H7 (cell line): ENCODE data around the gene LMX1A. TPM values are rescaled to one million over a fixed set of nuclear protein-coding genes. Genes with fewer than 3 reads are reported as not detected.
A peak's percentile ranks its signal among the peaks of the same experiment; 100 is the strongest.

Experiments
- DNase-seq: peaks from one replicate; pipeline ENCODE4 v3.0.0; 2012
- H3K27me3 ChIP-seq: 2 replicates; pipeline ENCODE4 v1.6.0; 2011; ENCODE audit warnings: mild to moderate bottlenecking, low read length; ENCODE audit not compliant: control insufficient read depth, insufficient read depth
- H3K36me3 ChIP-seq: replicated peaks from 2 replicates; pipeline ENCODE4 v1.5.1; 2011; ENCODE audit warnings: low read length; ENCODE audit not compliant: control insufficient read depth, insufficient read depth
- H3K4me3 ChIP-seq: 2 replicates; pipeline ENCODE4 v1.5.1; 2011; ENCODE audit warnings: low read depth, mild to moderate bottlenecking, control low read depth, low read length, moderate library complexity; ENCODE audit not compliant: insufficient read depth
- total RNA-seq: library from RNA; depleted of rRNA; stranded (reverse); fragments of >200 nt; shearing (Covaris generic); gene quantifications from 2 replicates; pipeline ENCODE4 v1.2.3, GENCODE V29; 2014

LMX1A gene
- total RNA-seq, 1 experiment from 2014 or later: 1.5 TPM

- Histone ChIP-seq H3K27me3 (peaks cover 20% of the 10 kb centered on the region), H3K4me3 (peak overlapping the region; percentile 68), H3K36me3 (no peaks in the 10 kb centered on the region)
- DNase-seq: no peak
These were observed 20.3 kb upstream of the LMX1A start for GRCh38 chr1:165376811-165377311.

GRCh38 chr1:165376041-165376810 lies 19.7 kb upstream of the LMX1A start:
- H3K27me3 ChIP-seq: peaks cover 20% of the 10 kb centered on the region
- H3K4me3 ChIP-seq: peak overlapping the region; percentile 68
- no peaks in the 10 kb centered on the region for H3K36me3 ChIP-seq
- DNase-seq: peak; percentile 90

- peaks cover 20% of the 10 kb centered on the region for H3K27me3 ChIP-seq
- no peak for DNase-seq
- H3K36me3 ChIP-seq: no peaks in the 10 kb centered on the region
- peak overlapping the region; percentile 68 for H3K4me3 ChIP-seq
These were observed 19.1 kb upstream of the LMX1A start for GRCh38 chr1:165375623-165376022.

GRCh38 chr1:165371588-165372225 lies 15.2 kb upstream of the LMX1A start:
- DNase-seq: no peak
- H3K27me3 ChIP-seq: peaks cover 16% of the 10 kb centered on the region
- H3K4me3 ChIP-seq: no peak overlapping the region
- H3K36me3 ChIP-seq: no peaks in the 10 kb centered on the region

DNA sequence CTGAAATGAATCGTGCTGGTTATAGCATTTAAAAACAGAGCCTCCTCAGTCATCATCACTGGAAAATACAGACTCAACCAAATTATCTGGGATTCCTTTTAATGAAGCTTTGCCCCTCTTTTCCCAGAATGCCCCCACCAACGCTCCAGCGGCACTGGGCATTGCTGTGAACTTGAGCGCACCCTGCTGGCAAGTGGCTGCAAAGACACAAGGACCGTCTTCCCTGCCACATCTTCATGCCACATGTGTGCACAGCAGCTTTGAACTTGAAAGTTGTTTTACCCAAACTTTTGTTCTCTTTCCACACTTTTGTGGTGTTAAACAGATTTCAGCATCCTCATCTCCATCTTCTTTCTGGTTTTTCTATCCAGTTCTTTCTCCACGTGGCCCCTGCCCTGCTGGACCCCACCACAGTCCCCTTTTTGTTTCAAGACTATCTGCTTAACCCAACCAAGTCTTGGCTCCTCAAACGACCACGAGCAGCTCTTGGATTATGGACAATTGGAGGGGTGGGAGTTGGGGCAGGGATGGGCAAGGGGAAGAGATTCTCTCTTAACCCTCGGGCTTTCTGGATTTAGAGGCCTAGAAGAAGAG lies 12.8 kb upstream of the LMX1A start:
- peak; percentile 73 for DNase-seq
- Histone ChIP-seq H3K36me3 (no peaks in the 10 kb centered on the region), H3K27me3 (peaks cover 4% of the 10 kb centered on the region; the same call in 1 of the 2 replicates), H3K4me3 (no peak overlapping the region)

- H3K36me3 ChIP-seq: no peaks in the 10 kb centered on the region
- no peak overlapping the region for H3K4me3 ChIP-seq
- peaks cover 1% of the 10 kb centered on the region; the same call in 1 of the 2 replicates for H3K27me3 ChIP-seq
- DNase-seq: peak; percentile 90
These were observed 11.0 kb upstream of the LMX1A start for GRCh38 chr1:165367375-165367993.

DNA sequence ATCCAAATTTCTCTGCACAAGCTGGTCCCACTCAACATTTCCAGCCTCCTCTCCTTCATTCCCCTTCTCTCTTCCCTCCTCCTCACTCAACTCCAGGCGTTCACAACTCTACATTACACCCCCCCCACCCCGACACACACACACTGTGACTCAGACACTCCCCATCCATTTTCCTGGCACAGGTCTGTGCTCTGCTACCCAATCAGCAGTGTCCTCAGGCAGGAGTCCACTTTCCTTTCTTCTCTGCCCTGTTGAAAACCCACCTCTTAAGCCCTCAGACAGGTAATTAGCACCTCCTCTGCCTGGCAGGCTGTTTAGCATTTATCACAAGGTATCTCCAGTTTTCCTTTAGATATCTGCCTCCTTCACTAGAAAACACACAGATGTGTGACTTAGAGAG lies 8.8 kb upstream of the LMX1A start:
- Histone ChIP-seq H3K36me3 (no peaks in the 10 kb centered on the region), H3K27me3 (peaks cover 12% of the 10 kb centered on the region), H3K4me3 (no peak overlapping the region)
- no peak for DNase-seq

DNA sequence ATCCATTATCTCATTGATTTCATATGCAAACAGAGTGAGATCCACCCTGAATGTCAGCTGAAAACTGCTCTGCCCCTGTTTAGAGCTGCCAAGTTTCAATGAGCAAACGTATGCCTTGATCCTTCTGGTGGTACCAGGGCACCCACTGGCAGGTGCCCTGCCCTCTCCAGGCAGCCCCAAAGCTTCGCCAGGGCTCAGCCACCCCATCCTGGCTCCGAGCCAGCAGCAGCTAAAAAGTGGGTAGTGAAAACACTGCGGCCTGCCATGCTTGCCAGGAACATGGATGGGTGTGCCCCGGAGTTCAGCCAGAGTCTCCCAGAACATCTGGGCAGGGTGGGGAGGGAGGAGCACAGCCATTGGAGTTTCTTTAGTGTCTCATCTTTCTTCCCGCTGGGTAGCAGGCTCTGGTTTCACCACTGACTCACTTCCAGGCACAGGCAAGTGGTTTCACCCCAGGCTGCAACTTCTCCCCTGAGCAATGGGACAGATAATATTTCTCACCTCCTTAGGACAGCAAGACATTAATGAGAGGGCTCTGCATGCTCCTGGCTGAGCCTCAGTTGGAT lies 8.1 kb upstream of the LMX1A start:
- Histone ChIP-seq H3K27me3 (peaks cover 15% of the 10 kb centered on the region), H3K4me3 (no peak overlapping the region), H3K36me3 (no peaks in the 10 kb centered on the region)
- no peak for DNase-seq

- peak; percentile 71 for DNase-seq
- Histone ChIP-seq H3K4me3 (peak overlapping the region; percentile 47), H3K36me3 (no peaks in the 10 kb centered on the region), H3K27me3 (peaks cover 87% of the 10 kb centered on the region)
These were observed 361 bp upstream of the LMX1A start for GRCh38 chr1:165356876-165357275.

DNA sequence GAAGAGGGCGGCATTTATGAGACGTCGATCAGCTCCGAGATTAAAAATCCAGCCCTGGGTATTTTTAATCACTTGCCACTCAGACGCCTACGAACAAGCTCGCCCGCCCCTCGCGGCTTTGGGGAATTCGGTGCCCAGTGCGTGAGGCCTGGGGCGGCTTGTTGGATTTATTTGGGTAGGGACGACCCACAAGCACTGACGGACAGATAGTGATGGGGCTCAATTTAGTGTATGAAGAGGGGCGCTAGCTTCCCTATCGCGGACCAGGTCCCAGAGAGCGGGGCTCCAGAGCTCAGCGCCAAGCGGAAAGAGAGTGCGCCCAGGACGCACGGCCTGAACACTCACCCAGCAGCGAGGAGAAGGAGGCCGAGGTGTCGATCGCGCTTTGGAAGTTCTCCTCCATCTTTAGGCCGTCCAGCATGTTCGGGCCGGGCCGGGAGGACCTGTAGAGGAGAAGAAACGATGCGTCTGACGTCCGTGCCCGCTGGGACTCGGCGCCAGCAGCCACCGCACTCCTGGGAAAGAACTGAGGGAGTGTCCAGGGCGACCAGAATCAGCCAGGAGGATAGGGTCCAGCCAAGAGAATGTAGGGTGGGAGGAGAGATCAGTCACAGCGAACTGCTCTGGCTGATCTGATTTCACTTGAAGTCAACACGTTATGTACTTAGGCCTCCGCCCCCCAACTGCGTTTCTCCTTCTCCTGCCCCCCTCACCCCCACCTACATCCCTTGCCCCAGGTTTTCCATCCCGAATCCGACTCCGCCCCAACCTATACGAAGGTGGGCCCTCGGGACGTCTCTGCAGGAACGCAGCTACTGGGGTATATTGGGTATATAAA lies 1.2 kb downstream of the LMX1A start:
- DNase-seq: peak; percentile 75
- Histone ChIP-seq H3K4me3 (peak overlapping the region; percentile 47), H3K36me3 (no peaks in the 10 kb centered on the region), H3K27me3 (peaks cover 91% of the 10 kb centered on the region)

- Histone ChIP-seq H3K36me3 (no peaks in the 10 kb centered on the region), H3K4me3 (peak overlapping the region; percentile 47), H3K27me3 (peaks cover 86% of the 10 kb centered on the region)
- peak; percentile 57 for DNase-seq
These were observed 1.8 kb downstream of the LMX1A start for GRCh38 chr1:165354739-165355138.

DNA sequence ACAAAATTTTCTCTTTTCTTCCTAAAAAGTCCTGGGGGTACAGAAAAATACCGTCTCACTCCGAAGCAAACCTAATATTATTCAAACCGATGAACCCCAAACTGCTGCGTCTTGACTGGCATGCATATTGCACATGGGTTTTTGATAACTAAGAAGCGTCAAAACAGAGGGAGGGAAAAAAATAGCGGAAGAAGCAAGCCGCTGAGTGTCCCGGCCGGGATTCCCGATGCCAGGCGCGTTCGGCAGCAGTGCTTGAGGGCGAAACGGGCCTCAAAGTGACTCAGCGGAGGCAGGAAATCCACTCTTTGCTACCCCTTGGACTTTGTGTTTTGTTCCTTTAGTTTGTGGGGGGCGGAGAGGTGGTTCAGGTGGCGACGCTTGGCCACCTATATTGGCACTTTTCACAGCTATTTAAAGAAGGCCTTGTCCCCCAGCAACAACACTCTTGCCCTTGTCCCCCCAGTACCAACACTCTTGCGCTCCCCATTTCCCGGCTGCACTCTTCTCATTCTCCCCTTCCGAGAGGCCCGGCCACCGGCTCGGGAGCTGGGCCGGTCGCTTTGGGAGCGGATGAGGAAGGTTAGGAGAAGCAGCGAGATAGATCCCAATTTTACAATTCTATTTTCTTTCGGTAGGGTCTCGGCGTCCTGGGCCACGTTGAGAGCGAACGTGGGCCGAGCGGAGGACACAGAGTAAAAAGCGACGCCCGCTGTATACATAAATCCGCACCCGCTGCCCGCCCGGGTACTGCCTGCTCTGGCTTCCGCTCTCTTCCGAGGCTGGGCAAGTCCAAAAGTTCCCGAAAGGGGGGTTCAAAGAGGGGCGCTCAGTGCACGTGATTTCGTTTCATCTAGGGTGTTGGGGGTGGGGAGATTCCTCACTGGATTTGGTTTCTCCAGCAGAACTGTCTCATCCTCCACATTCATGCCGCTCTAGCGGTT lies 2.5 kb downstream of the LMX1A start:
- peak; percentile 59 for DNase-seq
- H3K4me3 ChIP-seq: peak overlapping the region; percentile 47

More for the DNA sequence above, 2.5 kb downstream of the LMX1A start:
- H3K27me3 ChIP-seq: peaks cover 84% of the 10 kb centered on the region
- no peaks in the 10 kb centered on the region for H3K36me3 ChIP-seq
